Activated CD4-positive, alpha-beta T cell treated with anti-CD3 and anti-CD28 coated beads, Interleukin-2, amount 10 ng/mL, durations not matched to agents 24 days and 14 days (primary cell): ENCODE data around the gene METRN. TPM values are rescaled to one million over a fixed set of nuclear protein-coding genes. Genes with fewer than 3 reads are reported as not detected.
"Not testable (repeated sequence)": the region's sequence is repeated elsewhere in the genome, so short reads cannot be mapped to it uniquely, and the experiment has no call there.

ENCODE experiments used
- DNase-seq: peaks from one replicate; pipeline ENCODE4 v3.0.0; 2022
- H3K27ac Mint-ChIP-seq: one replicate; pipeline ENCODE4 v1.8.0; 2022; ENCODE audit warnings: mild to moderate bottlenecking, mixed read lengths
- H3K27me3 Mint-ChIP-seq: one replicate; pipeline ENCODE4 v1.8.0; 2022; ENCODE audit warnings: mixed read lengths
- H3K36me3 Mint-ChIP-seq: one replicate; pipeline ENCODE4 v1.8.0; 2022; ENCODE audit warnings: low read depth, mild to moderate bottlenecking, mixed read lengths
- H3K4me1 Mint-ChIP-seq: one replicate; pipeline ENCODE4 v1.8.0; 2021; ENCODE audit warnings: mixed read lengths
- H3K4me3 Mint-ChIP-seq: one replicate; pipeline ENCODE4 v1.8.0; 2022; ENCODE audit warnings: mild to moderate bottlenecking, moderate library complexity, mixed read lengths
- H3K9me3 Mint-ChIP-seq: one replicate; pipeline ENCODE4 v1.8.0; 2021; ENCODE audit warnings: mixed read lengths
- intact Hi-C: fragments of 100-400 bp; cut with micrococcal nuclease; formaldehyde crosslinking; loops from one replicate; pipeline ENCODE4 v1.15.1; 2023
- total RNA-seq: library from RNA; stranded (reverse); gene quantifications from 2 replicates; pipeline ENCODE4 v1.2.3, GENCODE V29; 2022

METRN gene
- total RNA-seq, 1 donor from 2014 or later: 30.2 TPM

DNA sequence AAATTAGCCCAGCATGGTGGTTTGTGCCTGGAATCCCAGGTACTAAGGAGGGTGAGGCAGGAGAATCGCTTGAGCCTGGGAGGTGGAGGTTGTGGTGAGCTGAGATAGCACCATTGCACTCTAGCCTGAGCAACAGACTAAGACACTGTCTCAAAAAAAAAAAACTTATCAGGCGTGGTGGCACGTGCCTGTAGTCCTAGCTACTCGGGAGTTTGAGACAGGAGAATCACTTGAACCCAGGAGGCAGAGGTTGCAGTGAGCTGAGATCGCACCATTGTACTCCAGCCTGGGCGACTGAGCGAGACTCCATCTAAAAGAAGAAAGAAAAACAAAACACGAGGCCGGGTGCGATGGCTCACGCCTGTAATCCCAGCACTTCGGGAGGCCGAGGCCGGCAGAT, 28.0 kb downstream of the METRN start:
- not testable (repeated sequence) for H3K4me3 Mint-ChIP-seq, H3K27me3 Mint-ChIP-seq, H3K9me3 Mint-ChIP-seq, H3K36me3 Mint-ChIP-seq, H3K4me1 Mint-ChIP-seq, H3K27ac Mint-ChIP-seq, DNase-seq
- intact Hi-C loops: loop anchor here (5.0 kb wide), 1 partner anchor 44 kb away; the partner anchor contains the start of genes CHTF18 and RPUSD1

GRCh38 chr16:743794-744500, 29.0 kb downstream of the METRN start:
- DNase-seq: no peak
- no peak overlapping the region for H3K4me3 Mint-ChIP-seq
- no peaks in the 10 kb centered on the region for H3K4me1 Mint-ChIP-seq
- intact Hi-C loops: loop anchor here (5.0 kb wide), 1 partner anchor 43 kb away; the partner anchor contains the start of genes CHTF18 and RPUSD1
- H3K27ac Mint-ChIP-seq: no peak overlapping the region
- no peaks in the 10 kb centered on the region for H3K9me3 Mint-ChIP-seq
- H3K36me3 Mint-ChIP-seq: peaks cover 4% of the 10 kb centered on the region
- no peaks in the 10 kb centered on the region for H3K27me3 Mint-ChIP-seq

GRCh38 chr16:745739-746138, 30.8 kb downstream of the METRN start:
- Mint-ChIP-seq H3K27ac (no peak overlapping the region), H3K27me3 (no peaks in the 10 kb centered on the region), H3K4me3 (no peak overlapping the region), H3K4me1 (no peaks in the 10 kb centered on the region), H3K36me3 (no peaks in the 10 kb centered on the region), H3K9me3 (no peaks in the 10 kb centered on the region)
- no peak for DNase-seq
- intact Hi-C loops: no loop called here

DNA sequence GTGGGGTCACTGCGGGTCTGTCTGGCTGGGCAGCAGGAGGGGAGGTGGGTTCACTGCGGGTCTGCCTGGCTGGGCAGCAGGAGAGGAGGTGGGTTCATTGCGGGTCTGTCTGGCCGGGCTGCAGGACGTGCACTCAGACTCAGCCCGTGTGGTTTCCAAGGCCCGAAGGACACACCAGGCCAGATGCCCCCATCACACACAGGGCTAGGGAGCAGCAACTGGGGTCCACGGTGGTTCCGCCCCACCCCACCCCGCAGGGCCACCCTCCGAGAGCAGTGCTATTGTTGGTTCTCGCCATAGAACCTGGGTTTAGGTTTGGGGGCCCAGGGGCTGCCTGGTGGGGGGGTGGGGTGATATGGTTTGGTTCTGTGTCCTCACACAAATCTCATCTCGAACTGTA, 31.7 kb downstream of the METRN start:
- no peak overlapping the region for H3K4me3 Mint-ChIP-seq
- intact Hi-C loops: no loop called here
- no peaks in the 10 kb centered on the region for H3K36me3 Mint-ChIP-seq
- DNase-seq: no peak
- H3K27ac Mint-ChIP-seq: no peak overlapping the region
- no peaks in the 10 kb centered on the region for H3K4me1 Mint-ChIP-seq
- no peaks in the 10 kb centered on the region for H3K9me3 Mint-ChIP-seq
- H3K27me3 Mint-ChIP-seq: no peaks in the 10 kb centered on the region

- Mint-ChIP-seq H3K9me3 (no peaks in the 10 kb centered on the region), H3K4me1 (no peaks in the 10 kb centered on the region), H3K4me3 (no peak overlapping the region), H3K27ac (no peak overlapping the region), H3K27me3 (no peaks in the 10 kb centered on the region), H3K36me3 (no peaks in the 10 kb centered on the region)
- no peak for DNase-seq
- intact Hi-C loops: no loop called here
Measured at GRCh38 chr16:747978-748746, 33.2 kb downstream of the METRN start.

DNA sequence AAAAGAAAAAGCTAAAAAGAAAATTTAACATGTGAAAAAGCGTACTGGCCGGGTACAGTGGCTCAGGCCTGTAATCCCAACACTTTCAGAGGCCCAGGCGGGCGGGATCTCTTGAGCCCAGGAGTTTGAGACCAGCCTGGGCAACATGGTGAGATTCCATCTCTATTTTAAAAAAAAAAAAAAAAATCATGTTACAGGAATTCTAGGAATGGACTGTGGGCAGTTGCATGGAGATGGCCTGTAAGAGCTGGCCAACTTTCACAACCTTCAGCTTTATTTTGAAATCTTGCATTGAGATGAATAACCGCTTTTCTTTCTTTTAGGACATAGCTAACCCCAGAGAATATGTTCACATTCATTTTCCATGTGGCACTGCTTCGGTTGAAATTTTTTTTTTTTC, 34.1 kb downstream of the METRN start:
- H3K36me3 Mint-ChIP-seq: no peaks in the 10 kb centered on the region
- DNase-seq: no peak
- no peaks in the 10 kb centered on the region for H3K9me3 Mint-ChIP-seq
- H3K4me1 Mint-ChIP-seq: no peaks in the 10 kb centered on the region
- intact Hi-C loops: no loop called here
- no peaks in the 10 kb centered on the region for H3K27me3 Mint-ChIP-seq
- H3K4me3 Mint-ChIP-seq: no peak overlapping the region
- H3K27ac Mint-ChIP-seq: no peak overlapping the region

DNA sequence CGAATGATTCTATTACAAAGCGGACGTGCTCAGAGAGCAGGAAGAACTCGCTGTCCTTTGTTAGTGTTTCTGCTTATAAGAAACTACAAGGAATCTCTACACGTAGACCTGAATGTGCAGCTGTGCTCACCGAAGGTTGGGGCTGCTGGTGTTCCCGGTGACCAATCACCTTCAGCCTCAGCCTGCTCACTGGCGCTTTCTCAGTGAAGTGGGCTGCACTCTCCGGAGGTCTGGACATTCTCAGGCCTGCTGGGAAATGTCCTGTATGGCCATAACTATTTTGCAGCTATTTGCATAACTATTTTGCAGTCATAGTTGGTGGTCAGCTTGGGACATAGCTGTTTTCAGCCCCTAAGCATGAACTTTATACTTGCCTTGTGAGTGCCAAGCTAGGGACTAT, 35.6 kb downstream of the METRN start:
- Mint-ChIP-seq H3K4me1 (no peaks in the 10 kb centered on the region), H3K36me3 (no peaks in the 10 kb centered on the region), H3K27ac (no peak overlapping the region), H3K4me3 (no peak overlapping the region), H3K9me3 (no peaks in the 10 kb centered on the region), H3K27me3 (peaks cover 2% of the 10 kb centered on the region)
- intact Hi-C loops: no loop called here
- no peak for DNase-seq

DNA sequence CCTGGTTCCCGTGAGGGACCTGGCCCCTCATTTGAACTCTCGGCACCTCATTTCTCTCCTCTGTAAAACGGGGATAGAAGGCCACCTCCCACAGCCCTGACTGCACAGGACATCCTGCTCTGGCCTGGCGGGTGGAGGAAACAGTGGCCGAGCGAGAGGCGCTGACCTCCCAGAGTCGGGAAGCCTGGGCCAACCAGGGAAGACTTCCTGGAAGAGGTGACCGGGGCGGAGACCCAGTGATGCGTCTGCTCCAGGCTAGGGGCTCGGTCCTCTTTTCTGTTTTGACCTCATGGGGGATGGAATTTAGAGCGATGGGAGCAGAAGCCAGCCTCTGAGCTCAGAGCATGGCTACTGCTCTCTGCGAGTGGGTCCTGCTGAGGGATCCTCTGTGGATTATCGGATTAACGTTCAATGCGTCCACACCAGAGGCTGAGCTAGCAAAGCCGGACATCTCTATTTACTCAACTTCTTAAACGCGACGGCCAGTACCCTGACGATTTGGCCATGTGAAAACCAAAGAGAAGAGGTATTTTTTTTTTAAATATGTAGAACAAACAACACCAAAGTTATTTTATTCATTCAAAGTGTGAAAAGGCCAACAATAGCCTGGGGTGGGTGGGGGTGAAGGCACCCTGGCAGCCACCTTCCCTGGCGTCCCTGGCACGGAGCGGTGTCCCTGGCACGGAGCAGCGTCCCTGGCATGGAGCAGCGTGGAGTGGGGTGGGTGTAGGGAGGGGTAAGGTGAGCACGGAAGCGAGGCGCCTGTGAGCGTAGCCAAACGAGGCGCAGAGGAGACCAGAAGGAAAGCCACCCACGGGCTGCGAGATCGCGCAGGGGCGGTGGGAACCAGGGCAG, 36.5 kb downstream of the METRN start:
- H3K36me3 Mint-ChIP-seq: no peaks in the 10 kb centered on the region
- H3K27me3 Mint-ChIP-seq: peaks cover 5% of the 10 kb centered on the region
- H3K9me3 Mint-ChIP-seq: no peaks in the 10 kb centered on the region
- H3K4me3 Mint-ChIP-seq: no peak overlapping the region
- intact Hi-C loops: no loop called here
- H3K27ac Mint-ChIP-seq: no peak overlapping the region
- DNase-seq: no peak
- H3K4me1 Mint-ChIP-seq: no peaks in the 10 kb centered on the region

- peaks cover 8% of the 10 kb centered on the region for H3K27me3 Mint-ChIP-seq
- no peaks in the 10 kb centered on the region for H3K4me1 Mint-ChIP-seq
- DNase-seq: no peak
- no peak overlapping the region for H3K4me3 Mint-ChIP-seq
- H3K36me3 Mint-ChIP-seq: no peaks in the 10 kb centered on the region
- H3K9me3 Mint-ChIP-seq: no peaks in the 10 kb centered on the region
- H3K27ac Mint-ChIP-seq: no peak overlapping the region
- intact Hi-C loops: no loop called here
Measured at GRCh38 chr16:752007-752312, 37.0 kb downstream of the METRN start.

GRCh38 chr16:754121-754607, 39.2 kb downstream of the METRN start:
- H3K27me3 Mint-ChIP-seq, DNase-seq, intact Hi-C loops, H3K27ac Mint-ChIP-seq, H3K4me3 Mint-ChIP-seq, H3K4me1 Mint-ChIP-seq, H3K36me3 Mint-ChIP-seq, H3K9me3 Mint-ChIP-seq: not testable (repeated sequence)

- Mint-ChIP-seq H3K27me3 (peaks cover 10% of the 10 kb centered on the region), H3K9me3 (no peaks in the 10 kb centered on the region), H3K4me1 (no peaks in the 10 kb centered on the region), H3K27ac (no peak overlapping the region), H3K36me3 (no peaks in the 10 kb centered on the region), H3K4me3 (no peak overlapping the region)
- intact Hi-C loops: no loop called here
- DNase-seq: no peak
Measured at GRCh38 chr16:754656-755055, 39.7 kb downstream of the METRN start.

DNA sequence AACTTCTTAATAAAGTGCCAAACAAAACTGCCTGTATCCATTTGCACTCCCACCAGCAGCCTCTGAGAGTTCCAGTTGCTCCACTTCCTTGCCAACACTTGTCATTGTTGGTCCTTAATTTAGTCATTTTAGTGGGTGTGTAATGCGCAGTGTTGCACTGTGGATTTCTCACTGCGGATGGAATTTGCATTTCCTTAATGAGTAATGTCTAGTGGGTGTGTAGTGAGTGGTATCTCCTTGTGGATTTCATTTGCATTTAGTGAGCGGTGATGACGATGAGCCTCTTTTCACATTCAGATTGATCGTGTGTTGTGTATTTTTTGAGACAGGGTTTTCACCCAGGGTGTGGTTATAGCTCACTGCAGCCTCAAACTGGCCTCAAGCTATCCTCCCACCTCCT, 41.5 kb downstream of the METRN start:
- no peaks in the 10 kb centered on the region for H3K9me3 Mint-ChIP-seq
- no peaks in the 10 kb centered on the region for H3K36me3 Mint-ChIP-seq
- no peak overlapping the region for H3K4me3 Mint-ChIP-seq
- H3K4me1 Mint-ChIP-seq: no peaks in the 10 kb centered on the region
- H3K27ac Mint-ChIP-seq: peak overlapping the region; percentile 14
- peaks cover 10% of the 10 kb centered on the region for H3K27me3 Mint-ChIP-seq
- DNase-seq: no peak
- intact Hi-C loops: no loop called here

DNA sequence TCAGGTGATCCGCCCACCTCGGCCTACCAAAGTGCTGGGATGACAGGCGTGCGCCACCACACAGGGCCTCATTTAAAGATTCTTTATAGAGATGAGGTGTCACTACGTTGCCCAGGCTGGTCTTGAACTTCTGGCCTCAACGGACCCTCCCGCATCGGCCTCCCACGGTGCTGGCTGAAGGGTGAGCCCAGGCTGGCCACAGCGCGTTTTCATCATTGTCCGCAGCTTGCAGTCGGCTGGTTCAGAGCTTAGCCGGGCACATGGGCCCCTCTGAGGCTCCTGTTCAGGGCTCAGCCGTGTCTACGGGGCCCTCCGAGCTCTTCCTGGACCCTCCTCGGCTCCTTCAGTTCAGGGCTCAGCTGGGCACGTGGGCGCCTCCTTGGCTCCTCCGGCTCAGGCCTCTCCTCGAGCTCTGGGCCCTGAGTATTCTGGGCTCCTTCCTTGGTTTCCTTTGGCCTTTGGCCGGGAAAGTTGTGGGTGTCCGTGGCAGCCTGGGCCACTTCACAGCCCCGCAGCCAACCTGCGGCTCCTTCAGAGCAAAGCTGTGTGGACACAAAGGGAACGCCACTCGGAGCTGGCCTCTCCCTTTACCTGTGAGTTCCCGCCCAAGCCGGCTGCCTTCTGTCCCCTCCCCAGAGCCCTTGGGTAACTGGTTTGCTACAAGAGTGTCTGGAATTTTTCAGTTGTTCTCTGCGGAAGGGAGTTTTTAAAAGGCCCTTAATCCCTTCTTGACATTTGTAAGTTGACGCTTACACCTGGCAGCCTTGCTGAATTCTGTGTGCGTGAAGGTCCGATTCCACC, 44.4 kb downstream of the METRN start:
- H3K9me3 Mint-ChIP-seq: no peaks in the 10 kb centered on the region
- H3K27me3 Mint-ChIP-seq: peaks cover 10% of the 10 kb centered on the region
- no peaks in the 10 kb centered on the region for H3K36me3 Mint-ChIP-seq
- H3K4me3 Mint-ChIP-seq: no peak overlapping the region
- no peaks in the 10 kb centered on the region for H3K4me1 Mint-ChIP-seq
- intact Hi-C loops: no loop called here
- no peak for DNase-seq
- H3K27ac Mint-ChIP-seq: no peak overlapping the region
